Tibial nerve (tissue), 3 donors: ENCODE measurements around the gene HPS1.

Experiments used
- CTCF ChIP-seq, 5 experiments: fragments of 200-600 bp in 3 of 5; fragments of 450-650 bp in 2 of 5; sonication (generic) in 3 of 5; IDR thresholded peaks; one replicate each; pipeline ENCODE4 v1.5.1; 2016 to 2019; ENCODE audit warnings: antibody characterized with exemption in 5 of 5, mild to moderate bottlenecking in 3 of 5, moderate library complexity in 2 of 5
- POLR2A ChIP-seq, 2 donors: fragments of 450-650 bp; IDR thresholded peaks; one replicate each; pipeline ENCODE4 v1.6.1; 2017; ENCODE audit warnings: antibody characterized with exemption in 2 of 2, mild to moderate bottlenecking in 2 of 2, moderate library complexity in 2 of 2

GRCh38 chr10:98456686-98457482 is 10.1 kb upstream of the HPS1 start:
- TF ChIP-seq CTCF (IDR thresholded peaks at IDR 0.05) (no peak), POLR2A (IDR thresholded peaks at IDR 0.05) (no peak)
